HepG2 (cell line): ENCODE data around the gene ULBP1. TPM values are rescaled to one million over a fixed set of nuclear protein-coding genes. Genes with fewer than 3 reads are reported as not detected.

Source experiments
- ARID3A ChIP-seq: IDR thresholded peaks from 2 replicates; pipeline ENCODE4 v1.6.1; 2012; ENCODE audit warnings: low read depth, low read length, improper control_type of control experiment
- ELF4 ChIP-seq: sonication (generic); formaldehyde crosslinking; IDR thresholded peaks from 2 replicates; pipeline ENCODE4 v1.5.0; 2020; ENCODE audit warnings: missing genetic modification reagents, mild to moderate bottlenecking, moderate library complexity, borderline replicate concordance
- HBP1 ChIP-seq: IDR thresholded peaks from 2 replicates; pipeline ENCODE4 v1.6.1; 2016; ENCODE audit warnings: low read depth, control low read depth
- MAX ChIP-seq: IDR thresholded peaks from 2 replicates; pipeline ENCODE4 v1.6.1; 2012; ENCODE audit warnings: inconsistent platforms
- MXI1 ChIP-seq: IDR thresholded peaks from 3 replicates; pipeline ENCODE4 v1.6.1; 2012; ENCODE audit warnings: low read depth, low read length, inconsistent platforms, borderline replicate concordance
- SMC3 ChIP-seq: IDR thresholded peaks from 2 replicates; pipeline ENCODE4 v1.6.1; 2011; ENCODE audit warnings: low read length, improper control_type of control experiment
- SNAPC2 ChIP-seq: sonication (generic); formaldehyde crosslinking; IDR thresholded peaks from 2 replicates; pipeline ENCODE4 v1.8.1; 2022; ENCODE audit warnings: mild to moderate bottlenecking, missing genetic modification reagents
- SP1 ChIP-seq, 2 experiments: fragments of 450-650 bp in 1 of 2; sonication (generic) in 1 of 2; formaldehyde crosslinking in 1 of 2; IDR thresholded peaks; 2 replicates each; pipeline versions ENCODE4 v1.4.0 to v1.6.1; 2016 to 2020; ENCODE audit warnings: missing genetic modification reagents in 1 of 2
- SRSF9 ChIP-seq: fragments of 200-400 bp; formaldehyde crosslinking; IDR thresholded peaks from 2 replicates; pipeline ENCODE4 v1.6.1; 2018; ENCODE audit warnings: borderline replicate concordance, mild to moderate bottlenecking, low read depth, low read length; ENCODE audit not compliant: insufficient read depth, poor library complexity, severe bottlenecking
- TARDBP ChIP-seq: sonication (generic); formaldehyde crosslinking; IDR thresholded peaks from 2 replicates; pipeline ENCODE4 v1.8.0; 2022; ENCODE audit warnings: mild to moderate bottlenecking, missing genetic modification reagents
- TGIF2 ChIP-seq: IDR thresholded peaks from 2 replicates; pipeline ENCODE4 v1.6.1; 2016; ENCODE audit warnings: control low read depth, missing compliant biosample characterization
- ZBTB21 ChIP-seq: sonication (generic); formaldehyde crosslinking; IDR thresholded peaks from 2 replicates; pipeline ENCODE4 v1.4.0; 2020; ENCODE audit warnings: missing genetic modification reagents
- ZBTB43 ChIP-seq: sonication (generic); formaldehyde crosslinking; conservative IDR thresholded peaks from 2 replicates; pipeline ENCODE4 v1.4.0; 2020; ENCODE audit warnings: missing genetic modification reagents
- ZNF275 ChIP-seq: sonication (generic); formaldehyde crosslinking; IDR thresholded peaks from 2 replicates; pipeline ENCODE4 v1.8.0; 2022; ENCODE audit warnings: missing genetic modification reagents, mild to moderate bottlenecking, inconsistent platforms, borderline replicate concordance
- ZNF292 ChIP-seq: sonication (generic); formaldehyde crosslinking; IDR thresholded peaks from 2 replicates; pipeline ENCODE4 v1.8.1; 2022; ENCODE audit warnings: mild to moderate bottlenecking, low read depth, missing genetic modification reagents, borderline replicate concordance
- ZNF513 ChIP-seq: sonication (generic); formaldehyde crosslinking; conservative IDR thresholded peaks from 2 replicates; pipeline ENCODE4 v1.5.0; 2020; ENCODE audit warnings: missing genetic modification reagents
- ZNF557 ChIP-seq: sonication (generic); formaldehyde crosslinking; IDR thresholded peaks from 2 replicates; pipeline ENCODE4 v1.4.0; 2020; ENCODE audit warnings: missing genetic modification reagents
- ZNF558 ChIP-seq: sonication (generic); formaldehyde crosslinking; IDR thresholded peaks from 2 replicates; pipeline ENCODE4 v1.9.0; 2022; ENCODE audit warnings: mild to moderate bottlenecking, missing genetic modification reagents, borderline replicate concordance
- ZNF572 ChIP-seq: sonication (generic); formaldehyde crosslinking; IDR thresholded peaks from 2 replicates; pipeline ENCODE4 v1.5.1; 2020; ENCODE audit warnings: mild to moderate bottlenecking, missing genetic modification reagents
- ZNF777 ChIP-seq: sonication (generic); formaldehyde crosslinking; IDR thresholded peaks from 2 replicates; pipeline ENCODE4 v1.4.0; 2020; ENCODE audit warnings: missing genetic modification reagents
- ZNF891 ChIP-seq: sonication (generic); formaldehyde crosslinking; IDR thresholded peaks from 2 replicates; pipeline ENCODE4 v1.5.0; 2020; ENCODE audit warnings: mild to moderate bottlenecking, missing genetic modification reagents
- polyA plus RNA-seq, 8 experiments: library from polyadenylated mRNA; depleted of rRNA in 3 of 8; stranded (reverse) in 7 of 8; unstranded in 1 of 8; fragments of >200 nt; fragmentation: Illumina TruSeq in 4 of 8; extraction: Trizol in 4 of 8; gene quantifications; 2 replicates each; pipeline versions ENCODE4 v1.2.1 to v1.2.3, GENCODE V29; 2011 to 2016; ENCODE audit warnings: low read depth in 4 of 8, missing spikeins in 1 of 8, mixed read lengths in 1 of 8; ENCODE audit not compliant: insufficient read depth in 1 of 8
- total RNA-seq, 5 experiments: library from RNA; depleted of rRNA; stranded (reverse); fragments of >200 nt; fragmentation: Illumina TruSeq; extraction: Trizol; gene quantifications; 2 replicates each; pipeline ENCODE4 v1.2.3, GENCODE V29; 2016; ENCODE audit warnings: low read depth in 1 of 5

Gene ULBP1
- total and polyA plus RNA-seq, 2 of the 13 experiments (the other 11 are each of a cell fraction or from before 2014, with no cell fraction given), result 0.04 to 0.09 TPM

- TF ChIP-seq ZNF572 (CRISPR knock-in tag) (peak; percentile 40; the same call in 1 of the 2 replicates), ELF4 (CRISPR knock-in tag) (no peak; the same call in 1 of the 2 replicates), ZNF513 (no peak), MXI1 (0 out of 3 replicates have a peak, but pooled peaks have one; percentile 25), ARID3A (peak; percentile 38; the same call in 1 of the 2 replicates), HBP1 (CRISPR knock-in tag) (peak; percentile 80; the same call in 1 of the 2 replicates), ZBTB43 (CRISPR knock-in tag) (no peak), ZNF777 (CRISPR knock-in tag) (peak; percentile 82), ZNF891 (CRISPR knock-in tag) (0 out of 2 replicates have a peak, but pooled peaks have one; percentile 34), ZNF557 (no peak), TGIF2 (CRISPR knock-in tag) (peak; percentile 84; the same call in 1 of the 2 replicates), SMC3 (peak; percentile 97), ZBTB21 (CRISPR knock-in tag) (no peak), MAX (0 out of 2 replicates have a peak, but pooled peaks have one; percentile 50), ZNF558 (0 out of 2 replicates have a peak, but pooled peaks have one; percentile 47), ZNF275 (CRISPR knock-in tag) (0 out of 2 replicates have a peak, but pooled peaks have one; percentile 37), SNAPC2 (0 out of 2 replicates have a peak, but pooled peaks have one; percentile 54), TARDBP (CRISPR knock-in tag) (peak; percentile 57; the same call in 1 of the 2 replicates), SP1 (IDR thresholded peaks at IDR 0.05) (no peak), SP1 (CRISPR knock-in tag; IDR thresholded peaks at IDR 0.05) (peak; percentile 9; the same call in 1 of the 2 replicates), ZNF292 (CRISPR knock-in tag) (peak; percentile 51; the same call in 1 of the 2 replicates), SRSF9 (no peak)
These were observed 37.6 kb upstream of the ULBP1 start (continued) for GRCh38 chr6:149925974-149926777.
